PC-3 (cell line): Measurements from ENCODE around the gene ZNF638. TPM values are rescaled to one million over a fixed set of nuclear protein-coding genes. Genes with fewer than 3 reads are reported as not detected.

Source experiments
- ATAC-seq: fragments of 200-7000 bp; cut with Tn5 transposase; 2 replicates; pipeline ENCODE4 v1.9.1; 2020; ENCODE audit warnings: mild to moderate bottlenecking, moderate library complexity
- BruUV-seq: library from RNA; stranded (reverse); fragments of 400-500 nt; replicated peaks from 2 replicates; lab custom pipeline; 2021; lab: Mats Ljungman, UMichigan
- CTCF ChIA-PET: fragments of 300-600 bp; sonication (Branson Sonifier 250); formaldehyde crosslinking; loops from one replicate; lab custom pipeline; 2022; ENCODE audit warnings: antibody characterized with exemption; lab: Charles Lee
- POLR2A ChIA-PET: fragments of 300-600 bp; sonication (Branson Sonifier 250); formaldehyde crosslinking; loops from one replicate; lab custom pipeline; 2022; ENCODE audit warnings: antibody characterized with exemption; ENCODE audit not compliant: unreplicated experiment; lab: Charles Lee
- DNase-seq: peaks from one replicate; pipeline ENCODE4 v3.0.0-alpha.2; 2015
- H2AFZ ChIP-seq: fragments of 300-600 bp; sonication (generic); 2 replicates; pipeline ENCODE4 v1.6.0; 2016; ENCODE audit warnings: antibody characterized with exemption, low read length
- H3F3A ChIP-seq: fragments of 300-600 bp; sonication (generic); one replicate; pipeline ENCODE4 v1.6.0; 2017; ENCODE audit warnings: antibody characterized with exemption, low read length, control low read depth, mild to moderate bottlenecking; ENCODE audit not compliant: unreplicated experiment
- H3K27ac ChIP-seq: fragments of 300-600 bp; sonication (generic); 2 replicates; pipeline ENCODE4 v1.5.1; 2016; ENCODE audit warnings: mild to moderate bottlenecking, low read length
- H3K27me3 ChIP-seq: fragments of 300-600 bp; sonication (generic); 2 replicates; pipeline ENCODE4 v1.6.1; 2016; ENCODE audit warnings: low read length, mixed read lengths
- H3K36me3 ChIP-seq: fragments of 300-600 bp; sonication (generic); 2 replicates; pipeline ENCODE4 v1.6.1; 2016; ENCODE audit warnings: low read depth, mixed run types, low read length, mixed read lengths
- H3K4me1 ChIP-seq: fragments of 300-600 bp; sonication (generic); 2 replicates; pipeline ENCODE4 v1.5.1; 2016; ENCODE audit warnings: low read length; ENCODE audit not compliant: insufficient read depth
- H3K4me2 ChIP-seq: fragments of 300-600 bp; sonication (generic); 2 replicates; pipeline ENCODE4 v1.6.0; 2016; ENCODE audit warnings: low read length
- H3K4me3 ChIP-seq: fragments of 300-600 bp; sonication (generic); 2 replicates; pipeline ENCODE4 v1.5.1; 2016; ENCODE audit warnings: mild to moderate bottlenecking, low read length, mixed read lengths
- H3K79me2 ChIP-seq: fragments of 300-600 bp; sonication (generic); 2 replicates; pipeline ENCODE4 v1.6.1; 2017; ENCODE audit warnings: low read length, mixed read lengths
- H3K9ac ChIP-seq: fragments of 300-600 bp; sonication (generic); 2 replicates; pipeline ENCODE4 v1.6.0; 2016; ENCODE audit warnings: mild to moderate bottlenecking, low read length
- H3K9me2 ChIP-seq: fragments of 300-600 bp; sonication (generic); replicated peaks from 2 replicates; pipeline ENCODE4 v1.6.1; 2016; ENCODE audit warnings: mixed run types, low read length, mixed read lengths
- H3K9me3 ChIP-seq: fragments of 300-600 bp; sonication (generic); 2 replicates; pipeline ENCODE4 v1.6.1; 2016; ENCODE audit warnings: low read length, mixed read lengths
- H4K20me1 ChIP-seq: fragments of 300-600 bp; sonication (generic); 2 replicates; pipeline ENCODE4 v1.6.1; 2016; ENCODE audit warnings: low read length, mixed read lengths
- CTCF ChIP-seq: fragments of 300-600 bp; sonication (generic); conservative IDR thresholded peaks from 2 replicates; pipeline ENCODE4 v1.5.1; 2017; ENCODE audit warnings: antibody characterized with exemption, low read depth, mild to moderate bottlenecking, low read length
- EZH2 ChIP-seq: fragments of 300-600 bp; sonication (generic); IDR thresholded peaks from one replicate; pipeline ENCODE4 v1.6.1; 2017; ENCODE audit warnings: antibody characterized with exemption, mild to moderate bottlenecking, low read length; ENCODE audit not compliant: unreplicated experiment
- EZH2phosphoT487 ChIP-seq: fragments of 300-600 bp; sonication (generic); IDR thresholded peaks from 2 replicates; pipeline ENCODE4 v1.6.1; 2018; ENCODE audit warnings: mild to moderate bottlenecking, antibody characterized with exemption, low read length, borderline replicate concordance
- intact Hi-C: fragments of 100-400 bp; cut with micrococcal nuclease; formaldehyde crosslinking; loops from 2 replicates; pipeline ENCODE4 v1.9.0; 2023
- total RNA-seq: library from RNA; depleted of rRNA; stranded (reverse); fragments of >200 nt; gene quantifications from 2 replicates; pipeline ENCODE4 v1.2.3, GENCODE V29; 2014

Gene ZNF638
- total RNA-seq, 1 experiment from 2014 or later: 93.2 TPM

- ChIA-PET POLR2A (no interaction called here), CTCF (interaction anchor here (0.6 kb wide), 1 partner anchor 522 kb away, joined by 4 read pairs; no protein-coding TSS in a partner anchor)
- BruUV-seq: no TSS peak
- Histone ChIP-seq H3F3A (no peaks in the 10 kb centered on the region), H3K9me3 (no peaks in the 10 kb centered on the region), H3K4me3 (no peak overlapping the region), H3K9ac (no peak overlapping the region), H3K27ac (no peak overlapping the region), H3K79me2 (no peaks in the 10 kb centered on the region), H3K36me3 (no peaks in the 10 kb centered on the region), H3K9me2 (no peaks in the 10 kb centered on the region), H3K27me3 (no peaks in the 10 kb centered on the region), H4K20me1 (no peaks in the 10 kb centered on the region), H2AFZ (no peak overlapping the region), H3K4me2 (no peak overlapping the region), H3K4me1 (peaks cover 33% of the 10 kb centered on the region)
- no peak for DNase-seq
- no peak for TF ChIP-seq EZH2
- TF ChIP-seq CTCF: no peak
- no peak for TF ChIP-seq EZH2phosphoT487
- intact Hi-C loops: no loop called here
- ATAC-seq: no peak
These were observed 141.9 kb downstream of the ZNF638 start for GRCh38 chr2:71473346-71474031.

- POLR2A ChIA-PET: no interaction called here
- H3K36me3 ChIP-seq: no peaks in the 10 kb centered on the region
- no TSS peak for BruUV-seq
These were observed 142.6 kb downstream of the ZNF638 start for GRCh38 chr2:71474116-71474743.

More at GRCh38 chr2:71474116-71474743, 142.6 kb downstream of the ZNF638 start:
- ATAC-seq (peak; percentile 40), DNase-seq (peak; percentile 52)
- Histone ChIP-seq H3K4me2 (no peak overlapping the region), H3K79me2 (no peaks in the 10 kb centered on the region), H2AFZ (no peak overlapping the region), H3K4me1 (peaks cover 33% of the 10 kb centered on the region), H3K9me2 (no peaks in the 10 kb centered on the region), H3K27me3 (no peaks in the 10 kb centered on the region), H3F3A (no peaks in the 10 kb centered on the region), H4K20me1 (no peaks in the 10 kb centered on the region), H3K4me3 (no peak overlapping the region), H3K27ac (no peak overlapping the region), H3K9ac (no peak overlapping the region), H3K9me3 (no peaks in the 10 kb centered on the region)
- intact Hi-C loops: no loop called here
- CTCF ChIA-PET: interaction anchor here (0.6 kb wide), 1 partner anchor 521 kb away, joined by 4 read pairs; no protein-coding TSS in a partner anchor
- TF ChIP-seq CTCF: no peak
- no peak for TF ChIP-seq EZH2phosphoT487
- no peak for TF ChIP-seq EZH2
